ENCODE data around the gene SORCS3.

DNA sequence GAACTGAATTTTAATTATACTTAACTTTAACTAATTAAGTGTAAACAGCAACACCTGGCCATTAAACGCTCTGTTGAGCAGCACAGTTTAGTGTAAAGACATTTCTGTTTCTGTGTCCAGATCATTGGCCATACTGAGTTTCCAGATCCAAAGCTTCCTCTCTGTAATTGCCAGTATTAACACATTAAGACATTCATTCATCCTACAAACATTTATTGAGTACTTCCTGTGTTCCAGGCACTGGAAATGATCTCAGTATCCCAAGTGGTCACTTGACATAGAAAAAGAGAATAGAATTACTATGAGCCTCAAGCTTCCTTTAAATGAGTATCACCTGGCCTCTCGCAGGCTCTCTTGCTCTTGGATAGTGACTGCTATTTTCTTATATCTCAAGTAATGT is 618.1 kb downstream of the SORCS3 start:
- no peak for TF ChIP-seq POLR2A (IDR thresholded peaks at IDR 0.05; ENCODE audit: low read depth, low read length)
- TF ChIP-seq, protein P1, sequence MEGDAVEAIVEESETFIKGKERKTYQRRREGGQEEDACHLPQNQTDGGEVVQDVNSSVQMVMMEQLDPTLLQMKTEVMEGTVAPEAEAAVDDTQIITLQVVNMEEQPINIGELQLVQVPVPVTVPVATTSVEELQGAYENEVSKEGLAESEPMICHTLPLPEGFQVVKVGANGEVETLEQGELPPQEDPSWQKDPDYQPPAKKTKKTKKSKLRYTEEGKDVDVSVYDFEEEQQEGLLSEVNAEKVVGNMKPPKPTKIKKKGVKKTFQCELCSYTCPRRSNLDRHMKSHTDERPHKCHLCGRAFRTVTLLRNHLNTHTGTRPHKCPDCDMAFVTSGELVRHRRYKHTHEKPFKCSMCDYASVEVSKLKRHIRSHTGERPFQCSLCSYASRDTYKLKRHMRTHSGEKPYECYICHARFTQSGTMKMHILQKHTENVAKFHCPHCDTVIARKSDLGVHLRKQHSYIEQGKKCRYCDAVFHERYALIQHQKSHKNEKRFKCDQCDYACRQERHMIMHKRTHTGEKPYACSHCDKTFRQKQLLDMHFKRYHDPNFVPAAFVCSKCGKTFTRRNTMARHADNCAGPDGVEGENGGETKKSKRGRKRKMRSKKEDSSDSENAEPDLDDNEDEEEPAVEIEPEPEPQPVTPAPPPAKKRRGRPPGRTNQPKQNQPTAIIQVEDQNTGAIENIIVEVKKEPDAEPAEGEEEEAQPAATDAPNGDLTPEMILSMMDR (conservative IDR thresholded peaks at IDR 0.05; ENCODE audit: low read depth, low read length), result no peak
- TF ChIP-seq SMC3 (IDR thresholded peaks at IDR 0.05; ENCODE audit: low read depth, low read length), result no peak

All from IMR-90 (cell line).